NCI-H2107 (cell line): Measurements from ENCODE around the gene RMND1.
"Not testable (repeated sequence)": the region's sequence is repeated elsewhere in the genome, so short reads cannot be mapped to it uniquely, and the experiment has no call there.

Source experiments
- DNase-seq: peaks from one replicate; lab custom pipeline; 2025; lab: John Stamatoyannopoulos, UW

The RMND1 gene

DNA sequence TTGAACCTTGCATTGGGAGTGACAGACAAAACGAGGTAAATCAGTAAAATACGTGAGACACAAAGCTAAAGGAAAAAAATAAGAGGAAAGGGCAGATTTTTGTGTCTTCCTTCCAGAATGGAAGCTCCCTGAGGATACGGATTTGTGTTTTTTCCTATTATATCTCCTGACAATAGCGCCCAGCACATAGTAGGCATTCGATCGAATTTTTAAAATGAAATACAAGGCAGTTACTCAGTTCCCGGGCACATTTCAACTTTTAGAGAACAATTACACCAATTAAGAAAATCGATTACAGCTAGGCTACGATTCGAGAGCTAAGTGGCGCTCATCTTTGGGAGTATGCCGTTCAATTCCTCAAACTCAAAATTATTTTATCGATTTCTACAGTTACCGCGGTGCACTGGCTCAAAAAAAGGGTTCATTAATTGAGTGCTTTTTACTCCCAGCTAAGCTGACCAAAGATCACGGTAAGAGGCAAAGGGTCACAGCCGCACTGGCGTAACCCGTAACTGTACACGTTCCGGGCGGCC lies 443 bp downstream of the RMND1 start:
- DNase-seq, result no peak

DNA sequence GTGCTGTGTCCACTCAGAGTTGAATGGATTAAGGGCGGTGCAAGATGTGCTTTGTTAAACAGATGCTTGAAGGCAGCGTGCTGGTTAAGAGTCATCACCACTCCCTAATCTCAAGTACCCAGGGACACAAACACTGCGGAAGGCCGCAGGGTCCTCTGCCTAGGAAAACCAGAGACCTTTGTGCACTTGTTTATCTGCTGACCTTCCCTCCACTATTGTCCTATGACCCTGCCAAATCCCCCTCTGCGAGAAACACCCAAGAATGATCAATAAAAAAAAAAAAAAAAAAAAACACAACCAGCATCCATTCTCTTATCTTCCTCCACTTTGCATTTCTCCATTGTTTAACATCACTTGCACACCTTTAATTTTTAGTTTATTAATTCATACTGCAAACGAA lies 998 bp downstream of the RMND1 start:
- DNase-seq, result not testable (repeated sequence)

DNA sequence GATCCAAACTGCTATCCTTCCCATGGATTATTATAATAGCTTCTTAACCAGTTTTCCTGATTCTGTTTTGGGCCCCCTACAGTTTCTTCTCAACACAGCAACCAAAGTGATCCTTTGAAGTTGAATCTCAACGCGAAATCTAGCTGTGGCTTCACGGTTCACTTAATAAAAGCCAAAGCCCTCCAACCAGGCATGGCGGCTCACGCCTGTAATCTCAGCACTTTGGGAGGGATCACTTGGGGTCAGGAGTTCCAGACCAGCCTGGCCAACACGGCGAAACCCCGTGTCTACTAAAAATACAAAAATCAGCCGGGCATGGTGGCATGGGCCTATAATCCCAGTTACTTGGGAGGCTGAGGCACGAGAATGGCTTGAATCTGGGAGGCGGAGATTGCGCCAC lies 3.3 kb downstream of the RMND1 start:
- no peak for DNase-seq

DNA sequence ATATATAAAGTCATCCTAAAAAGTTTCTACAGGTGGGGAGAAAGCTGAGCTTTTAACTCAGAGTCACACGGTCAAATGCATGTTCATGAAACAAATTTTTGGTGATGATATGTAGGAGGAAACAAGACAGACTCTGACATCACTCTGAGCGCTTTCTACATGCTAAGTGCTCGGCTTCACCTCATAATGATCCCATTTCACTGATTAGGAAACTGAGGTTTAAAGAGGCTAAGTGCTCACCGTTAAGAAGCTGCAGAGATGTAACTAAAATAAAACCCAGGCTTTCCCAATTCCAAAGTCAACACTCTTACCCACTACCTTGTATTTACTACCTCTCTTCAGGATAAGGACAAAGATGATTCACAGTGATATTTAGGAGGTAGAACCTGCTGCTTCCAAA lies 4.7 kb downstream of the RMND1 start:
- no peak for DNase-seq

DNA sequence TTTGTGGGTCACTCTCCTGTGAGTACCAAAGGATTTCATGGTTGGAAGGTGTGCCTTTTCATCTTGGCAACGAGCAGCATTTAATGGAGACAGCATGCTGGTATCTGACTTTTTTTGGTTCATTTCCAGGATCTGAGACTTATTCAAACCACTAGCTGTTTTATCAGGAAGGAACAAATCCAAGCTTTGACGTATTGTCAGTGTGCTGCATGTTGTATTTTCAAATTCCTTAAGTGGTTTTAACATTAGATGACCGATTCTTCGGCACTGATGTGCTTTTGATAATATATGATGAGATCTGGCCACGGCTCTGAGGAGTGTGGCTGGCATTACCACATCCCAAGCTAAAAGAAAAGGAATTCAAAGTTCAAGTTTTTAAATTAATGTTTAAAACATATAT lies 6.4 kb downstream of the RMND1 start:
- no peak for DNase-seq

DNA sequence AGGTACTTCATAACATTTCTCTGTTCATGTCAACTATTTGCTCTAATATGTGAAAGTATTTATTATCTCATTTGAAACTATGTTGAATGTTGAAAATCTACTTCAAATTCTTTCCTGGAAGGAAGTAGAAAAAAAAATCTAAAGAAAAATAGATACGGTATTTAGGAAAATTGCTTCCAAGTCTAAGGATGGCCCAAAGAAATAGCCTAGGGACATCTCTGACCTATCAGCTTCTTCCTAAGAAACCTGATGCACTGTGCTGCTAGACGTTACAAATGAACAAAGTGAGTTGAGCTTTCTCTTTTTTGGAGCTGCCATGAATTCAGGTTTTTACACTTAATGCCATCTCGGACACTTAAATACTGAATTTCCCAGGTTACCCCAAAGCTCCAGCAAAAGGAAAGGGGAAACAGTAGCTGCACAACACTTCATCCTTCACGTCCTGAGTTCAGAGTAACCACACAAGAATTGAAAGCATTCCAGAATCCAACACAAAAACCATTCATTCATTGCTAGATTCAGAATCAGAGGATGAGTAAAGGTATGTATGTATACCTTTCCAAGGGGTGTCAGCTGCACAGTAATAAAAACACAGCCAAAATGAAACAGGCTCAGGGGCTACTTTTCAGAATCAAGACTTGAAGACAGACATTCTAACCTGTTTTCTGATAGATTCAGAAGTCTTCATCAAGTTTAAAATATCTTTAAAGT lies 7.9 kb downstream of the RMND1 start:
- DNase-seq, result no peak

DNA sequence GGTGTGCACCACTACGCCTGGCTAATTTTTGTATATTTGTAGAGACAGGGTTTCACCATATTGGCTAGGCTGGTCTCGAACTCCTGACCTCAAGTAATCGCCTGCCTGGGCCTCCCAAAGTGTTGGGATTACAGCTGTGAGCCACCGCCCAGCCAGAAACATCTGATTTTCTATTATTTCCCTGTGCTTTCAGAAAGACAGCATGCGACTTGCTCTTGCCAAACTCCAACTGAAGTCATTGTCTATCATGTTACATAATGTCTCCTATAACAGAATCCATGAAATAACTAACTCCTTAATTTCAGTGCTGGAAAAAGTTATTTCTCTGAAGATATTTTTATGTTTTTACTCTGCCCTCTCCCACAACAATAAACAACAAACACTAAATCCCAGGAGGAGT lies 8.5 kb downstream of the RMND1 start:
- no peak for DNase-seq

DNA sequence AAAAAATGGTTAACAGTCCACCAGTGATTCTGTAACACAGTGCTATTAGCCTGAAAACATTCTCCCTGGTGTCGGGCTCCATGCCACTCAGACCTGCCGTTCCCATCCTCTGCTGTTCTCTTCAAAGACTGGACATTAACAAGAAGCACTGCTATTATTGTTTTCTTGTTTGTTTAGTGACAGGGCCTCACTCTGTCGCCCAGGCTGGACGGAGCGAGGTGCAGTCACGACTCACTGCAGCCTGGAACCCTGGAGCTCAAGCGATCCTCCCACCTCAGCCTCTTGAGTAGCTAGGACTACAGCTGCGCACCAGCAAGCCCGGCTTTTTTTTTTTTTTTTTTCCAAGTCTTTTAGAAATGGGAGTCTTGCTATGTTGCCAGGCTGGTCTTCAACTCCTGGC lies 9.6 kb downstream of the RMND1 start:
- DNase-seq, result no peak

DNA sequence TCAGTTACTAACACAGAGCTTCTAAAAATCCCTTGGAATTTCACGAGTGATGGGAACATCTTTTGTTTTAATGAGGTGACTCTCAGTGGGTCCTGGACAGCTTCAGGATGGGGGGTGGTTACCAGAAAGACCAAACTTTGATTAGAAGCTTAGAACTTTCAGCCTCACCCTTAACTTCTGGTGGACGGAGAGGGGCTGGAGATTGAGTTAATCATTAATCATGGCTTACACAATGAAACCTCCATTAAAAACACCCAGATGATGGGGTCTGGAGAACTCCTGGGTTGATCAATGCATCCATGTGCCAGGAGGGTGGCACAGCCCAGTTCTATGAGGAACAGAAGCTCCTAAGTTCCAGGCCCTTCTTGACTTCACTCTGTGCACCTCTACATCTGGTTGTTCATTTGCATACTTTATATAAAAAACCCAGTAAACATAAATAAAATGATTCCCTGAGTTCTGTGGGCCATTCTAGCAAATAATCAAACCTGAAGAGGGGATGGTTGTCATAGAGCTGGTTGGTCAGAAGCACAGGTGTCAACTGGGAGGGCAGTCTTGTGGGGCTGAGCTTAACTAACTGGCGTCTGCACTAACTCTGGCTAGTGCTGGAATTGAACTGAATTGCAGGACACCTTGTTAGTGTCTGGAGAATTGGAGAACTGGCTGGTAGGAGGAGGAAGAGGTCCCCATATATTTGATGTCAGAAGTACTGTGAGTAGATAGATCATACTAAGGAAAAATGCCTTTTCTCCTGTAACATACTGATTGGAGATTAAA lies 10.3 kb downstream of the RMND1 start:
- DNase-seq, result no peak

DNA sequence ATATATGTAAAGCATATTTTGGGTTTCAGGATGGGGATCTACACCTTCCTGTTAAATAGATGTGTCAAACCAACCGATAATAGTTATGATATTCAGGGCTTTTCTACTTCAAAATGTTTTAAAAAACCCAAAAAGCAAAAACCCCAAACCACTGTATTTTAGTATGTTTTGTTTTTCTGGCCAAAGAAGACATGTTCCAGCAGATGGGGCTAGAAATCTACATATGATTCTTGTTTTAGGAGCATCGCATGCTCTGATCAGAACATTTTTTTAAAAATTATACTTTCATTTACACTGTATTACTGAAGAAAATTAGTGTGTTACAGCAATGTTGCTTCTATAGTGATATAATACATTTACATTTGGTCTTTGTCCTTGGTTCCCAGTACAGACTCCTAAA lies 11.0 kb downstream of the RMND1 start:
- DNase-seq, result no peak

DNA sequence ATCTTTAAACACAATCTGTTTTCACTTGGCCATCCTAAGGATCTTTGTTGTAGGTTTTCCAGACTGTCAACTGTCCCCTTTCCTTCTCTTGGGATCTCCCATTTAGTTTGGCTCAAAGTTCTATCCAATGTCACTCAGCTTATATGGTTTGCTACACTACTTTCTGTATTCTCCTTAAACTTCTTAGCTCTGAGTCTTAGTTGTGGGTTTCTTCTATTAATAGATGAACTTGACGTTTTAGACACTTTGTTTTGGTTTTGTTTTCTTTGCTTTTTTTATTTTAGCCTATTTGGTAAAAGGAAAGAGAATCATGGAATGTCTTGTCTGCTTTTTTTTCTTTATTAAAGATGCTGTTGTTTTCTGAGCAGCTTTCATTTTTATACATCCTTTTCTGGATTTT lies 11.4 kb downstream of the RMND1 start:
- no peak for DNase-seq

DNA sequence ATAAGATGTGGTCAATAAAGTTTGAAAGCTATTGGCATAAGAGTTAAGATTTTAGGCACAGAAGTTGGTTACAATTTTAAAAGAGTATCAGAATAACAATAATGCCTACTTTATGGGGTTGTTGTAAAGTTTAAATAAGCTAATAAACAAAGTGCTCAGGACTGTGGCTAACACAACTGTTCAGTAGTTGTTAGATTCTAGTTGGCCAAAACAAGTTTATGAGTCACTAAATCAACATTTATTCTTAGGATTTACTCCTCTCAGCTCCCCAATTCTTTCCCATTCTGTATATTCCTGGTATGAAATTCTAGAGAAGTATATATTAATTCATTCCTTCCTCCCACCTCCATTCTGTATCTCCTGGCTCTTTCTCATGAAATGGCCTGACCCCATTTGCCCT lies 14.5 kb downstream of the RMND1 start:
- no peak for DNase-seq

DNA sequence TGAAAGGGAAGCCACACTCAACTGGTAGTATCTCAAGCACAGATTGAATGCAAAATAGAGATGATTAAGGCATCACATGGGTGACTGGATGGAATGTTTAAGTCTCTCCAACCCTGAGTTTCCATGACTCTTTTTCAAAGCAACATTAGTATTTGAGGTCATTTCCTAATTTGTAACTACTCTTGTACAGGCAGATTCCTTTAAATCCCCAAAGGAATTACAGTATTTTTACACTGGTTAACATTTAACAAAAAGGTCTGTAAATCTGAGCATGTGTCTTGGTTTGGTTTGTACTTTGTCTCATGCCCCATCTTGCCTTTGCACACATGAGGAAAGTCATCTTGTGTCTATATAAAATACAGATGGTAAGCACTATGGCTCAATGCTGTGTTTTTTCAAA lies 15.1 kb downstream of the RMND1 start:
- no peak for DNase-seq

DNA sequence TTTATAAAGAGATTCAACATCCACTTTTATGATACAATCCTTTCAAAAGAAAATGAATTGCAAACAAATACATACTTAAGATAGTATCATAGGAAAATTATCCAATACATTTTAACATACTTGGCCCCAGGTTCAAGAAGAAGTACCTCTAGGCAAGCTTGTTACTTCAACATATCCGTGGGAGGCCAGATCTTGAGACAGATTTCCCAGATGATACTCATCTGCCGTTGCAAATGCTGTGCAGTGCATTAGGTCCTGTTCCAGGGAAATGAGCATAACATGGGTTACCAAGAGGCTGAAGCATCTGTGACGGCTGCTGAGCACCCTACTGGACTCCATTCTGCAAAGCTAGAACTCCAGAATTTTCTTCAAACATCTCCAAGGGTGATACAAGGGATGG lies 15.6 kb downstream of the RMND1 start:
- no peak for DNase-seq

DNA sequence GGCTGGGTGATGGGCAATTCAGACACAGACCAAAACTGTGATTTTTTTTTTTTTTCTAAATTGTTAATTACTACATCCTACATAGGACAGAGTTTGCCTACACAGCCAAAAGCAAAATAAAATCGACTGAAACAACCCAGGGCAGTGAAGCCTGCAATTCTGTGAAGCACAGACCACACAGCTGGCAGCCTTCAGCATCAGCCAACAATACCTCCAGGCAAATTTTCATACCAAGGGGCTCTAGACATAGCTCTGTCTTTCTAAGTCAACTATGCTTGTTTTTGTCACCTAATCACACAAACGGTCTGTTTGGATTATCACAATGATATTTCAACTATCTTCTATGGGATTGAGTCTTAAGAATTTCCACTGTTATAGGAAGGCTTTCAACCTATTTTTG lies 17.6 kb downstream of the RMND1 start:
- no peak for DNase-seq

DNA sequence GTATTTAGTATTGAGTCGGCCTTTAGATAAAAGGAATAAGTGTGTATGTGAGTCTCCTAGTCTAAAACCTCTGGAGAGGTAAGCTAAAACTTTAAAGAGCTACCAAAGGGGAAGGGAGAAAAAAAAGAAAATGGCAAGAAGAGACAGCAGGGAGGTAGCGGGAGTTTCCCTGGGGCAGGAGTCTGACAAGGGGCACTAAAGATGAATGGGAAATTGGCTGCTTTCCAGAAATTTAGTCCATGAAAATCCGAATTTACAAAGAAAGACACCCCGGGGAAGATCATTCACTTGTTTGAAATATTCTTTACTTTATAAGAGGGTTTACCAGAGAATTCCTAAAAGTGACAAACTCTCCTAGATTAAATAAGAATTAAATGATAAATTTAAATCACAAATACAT lies 19.3 kb downstream of the RMND1 start:
- no peak for DNase-seq

DNA sequence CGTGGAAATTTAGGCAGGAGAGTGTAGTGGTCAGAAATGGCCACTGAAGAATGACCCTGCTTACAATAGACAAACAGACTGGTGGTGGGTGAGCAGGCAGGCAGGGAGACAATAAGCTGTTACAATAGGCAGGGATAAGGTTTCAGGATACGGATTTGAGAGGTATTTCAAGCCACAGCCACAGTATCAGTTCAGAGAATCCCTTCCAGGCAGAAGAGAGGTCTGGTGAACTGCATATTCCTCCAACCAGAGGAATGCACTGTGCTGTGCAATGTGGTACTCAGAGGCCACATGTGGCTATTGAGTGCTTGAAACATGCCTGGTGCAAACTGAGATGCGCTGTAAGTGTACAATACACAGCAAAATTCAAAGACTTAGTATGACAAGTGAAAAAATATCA lies 20.6 kb downstream of the RMND1 start:
- no peak for DNase-seq

DNA sequence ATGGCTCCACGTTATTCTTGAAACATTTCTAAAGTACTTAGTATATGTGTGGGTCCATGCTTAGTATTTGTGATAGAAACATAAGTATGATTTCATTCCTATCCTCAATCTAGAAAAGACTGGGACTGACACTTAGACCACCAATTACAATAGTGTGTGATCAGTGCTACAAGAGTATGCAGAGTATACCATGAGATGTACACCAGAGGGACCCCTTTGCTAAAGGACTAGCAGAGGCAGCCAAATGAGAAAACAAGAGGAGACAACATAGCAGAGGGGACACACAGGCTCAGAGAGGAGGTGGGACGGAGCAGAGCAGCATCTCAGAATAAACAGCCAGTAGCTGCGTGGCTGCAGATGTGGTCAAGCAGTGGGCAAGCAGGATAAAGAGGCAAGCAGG lies 21.0 kb downstream of the RMND1 start:
- DNase-seq, result no peak

DNA sequence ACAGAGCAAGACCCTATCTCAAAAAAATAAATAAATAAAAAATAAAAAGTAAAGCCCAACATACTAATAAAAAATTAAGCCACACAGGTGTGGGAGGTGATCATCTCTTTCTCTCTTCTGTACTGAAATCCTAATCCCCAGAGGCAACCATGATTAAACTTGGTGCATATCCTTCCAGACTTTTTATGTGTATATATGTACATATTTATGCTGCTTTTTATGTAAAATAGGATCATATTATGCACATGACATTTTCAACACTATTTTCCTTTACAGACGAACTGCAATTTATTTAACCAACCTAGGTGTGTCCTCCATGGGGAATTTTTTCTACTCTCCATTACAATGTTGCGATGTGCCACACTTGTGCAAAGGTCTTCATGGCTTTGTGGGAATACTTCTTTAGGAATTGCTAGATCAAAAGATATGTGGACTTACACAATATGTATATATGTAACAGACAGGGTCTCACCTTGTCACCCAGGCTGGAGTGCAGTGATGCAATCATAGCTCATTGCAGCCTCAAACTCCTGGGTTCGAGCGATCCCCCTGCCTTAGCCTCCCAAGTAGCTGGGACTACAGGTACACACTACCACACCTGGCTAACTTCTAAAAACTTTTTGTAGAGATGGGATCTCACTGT lies 23.7 kb downstream of the RMND1 start:
- no peak for DNase-seq

DNA sequence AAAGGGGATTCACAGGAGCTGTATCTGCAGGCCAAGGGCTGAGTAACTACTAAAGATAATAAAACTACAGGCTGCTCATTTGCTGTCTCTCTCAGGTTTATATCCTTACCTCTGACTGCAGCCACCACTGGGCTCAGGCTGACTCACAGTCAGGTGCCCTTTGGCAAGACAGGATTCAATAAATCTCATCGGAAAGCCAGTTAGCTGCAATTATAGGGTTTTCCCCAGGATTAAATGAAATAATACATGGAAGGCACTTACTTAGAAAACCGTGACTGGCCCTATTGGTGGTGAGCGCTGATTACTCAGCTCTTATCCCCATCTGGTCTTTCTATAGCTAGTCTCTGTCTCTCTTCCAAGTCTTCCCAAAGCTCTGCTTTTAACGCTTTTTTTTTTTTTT lies 26.4 kb downstream of the RMND1 start:
- DNase-seq, result no peak

DNA sequence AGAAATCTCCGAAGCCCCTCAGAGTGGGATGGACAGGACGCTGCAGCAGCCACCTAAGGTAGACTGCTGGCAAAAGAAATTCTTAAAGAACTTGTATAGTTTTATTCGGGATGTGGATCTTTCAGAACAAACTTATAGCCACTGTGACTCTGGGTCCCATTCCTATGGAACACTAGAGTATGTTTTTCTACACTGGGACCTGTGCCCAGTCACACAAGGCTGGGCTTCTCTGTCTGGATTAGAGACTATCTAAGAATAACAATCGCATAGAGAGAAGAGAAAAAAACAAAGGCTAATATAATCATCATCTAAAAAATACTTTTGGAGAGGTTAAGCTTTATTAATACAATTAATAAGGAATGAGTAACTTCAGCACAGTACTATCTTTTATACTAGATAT lies 28.9 kb downstream of the RMND1 start:
- no peak for DNase-seq

DNA sequence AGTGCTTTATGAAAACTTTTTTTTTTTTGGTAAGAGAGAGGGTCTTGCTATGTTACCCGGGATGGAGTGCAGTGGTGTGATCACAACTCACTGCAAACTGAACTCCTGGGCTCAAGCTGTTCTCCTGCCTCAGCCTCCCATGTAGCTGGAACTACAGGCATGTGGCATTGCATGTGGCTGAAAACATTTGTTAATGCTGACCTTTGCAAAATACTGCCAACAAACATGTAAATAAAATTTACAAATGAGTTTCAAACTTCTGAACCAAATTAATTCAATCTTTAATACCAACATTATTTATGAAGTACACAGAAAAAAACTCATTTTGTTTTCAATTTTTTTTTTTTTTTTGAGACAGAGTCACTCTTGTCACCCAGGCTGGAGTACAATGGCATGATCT lies 34.4 kb downstream of the RMND1 start:
- DNase-seq, result no peak

DNA sequence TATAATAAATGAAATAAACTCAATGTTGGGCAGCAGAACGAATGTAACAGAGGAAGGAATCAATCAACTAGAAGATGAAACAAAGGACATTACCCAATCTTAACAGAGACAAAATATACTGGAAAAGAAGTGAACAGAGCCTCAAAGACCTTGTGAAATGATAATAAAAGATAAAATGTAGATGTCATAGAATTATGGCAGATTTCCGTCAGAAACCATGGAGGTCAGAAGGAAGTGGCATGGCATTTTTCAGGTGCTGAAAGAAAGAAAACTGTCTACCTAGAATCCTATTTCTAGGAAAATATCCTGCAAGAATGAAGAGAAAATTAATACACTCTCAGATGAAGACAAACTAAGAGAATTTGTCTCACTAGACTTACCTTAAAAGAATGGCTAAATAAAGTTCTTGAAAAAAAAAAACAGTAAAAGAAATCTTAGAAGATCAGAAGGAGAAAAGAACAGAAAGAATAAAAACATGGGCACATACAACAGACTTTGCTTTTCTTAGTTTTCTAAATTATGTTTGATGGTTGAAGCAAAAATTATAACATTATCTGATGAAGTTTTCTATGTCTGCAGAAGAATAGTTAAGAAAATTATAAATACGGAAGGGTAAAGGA lies 37.2 kb downstream of the RMND1 start:
- no peak for DNase-seq
